Brain microvascular endothelial cell (primary cell): ENCODE data around the gene ANAPC10.

Experiments used
- DNase-seq: peaks from one replicate; pipeline ENCODE4 v3.0.0-alpha.2; 2020
- H3K27ac ChIP-seq: fragments of 250-450 bp; sonication (Bioruptor Pico); 2 replicates; pipeline ENCODE4 v1.5.1; 2020; ENCODE audit warnings: mild to moderate bottlenecking, moderate library complexity
- H3K27me3 ChIP-seq: fragments of 250-450 bp; sonication (Bioruptor Pico); replicated peaks from 2 replicates; pipeline ENCODE4 v1.5.1; 2020; ENCODE audit warnings: mild to moderate bottlenecking
- H3K36me3 ChIP-seq: fragments of 250-450 bp; sonication (Bioruptor Pico); replicated peaks from 2 replicates; pipeline ENCODE4 v1.5.1; 2020; ENCODE audit warnings: mild to moderate bottlenecking
- H3K4me3 ChIP-seq: 2 replicates; pipeline ENCODE4 v1.5.1; 2011; ENCODE audit warnings: low read depth, mild to moderate bottlenecking, control low read depth, low read length, moderate library complexity
- CTCF ChIP-seq: IDR thresholded peaks from 2 replicates; pipeline ENCODE4 v1.5.1; 2011; ENCODE audit warnings: low read depth, mild to moderate bottlenecking, moderate library complexity, low read length, control low read depth, inconsistent platforms; ENCODE audit errors: missing control alignments
- in situ Hi-C: cut with HindIII; loops from 2 replicates; pipeline ENCODE4 v1.10.0; 2017; ENCODE audit warnings: low sequenced_read_pairs, low pct_ligation_motif_present

The ANAPC10 gene

GRCh38 chr4:145061318-145061920 lies 36.6 kb downstream of the ANAPC10 start:
- DNase-seq, result no peak
- Histone ChIP-seq H3K27ac (no peak overlapping the region), H3K36me3 (no peaks in the 10 kb centered on the region), H3K27me3 (no peaks in the 10 kb centered on the region), H3K4me3 (no peak overlapping the region)
- no peak for TF ChIP-seq CTCF
- in situ Hi-C loops, result no loop called here

- DNase-seq, result no peak
- no peaks in the 10 kb centered on the region for H3K36me3 ChIP-seq
- TF ChIP-seq CTCF, result no peak
- H3K4me3 ChIP-seq, result no peak overlapping the region
- in situ Hi-C loops, result no loop called here
- H3K27me3 ChIP-seq, result no peaks in the 10 kb centered on the region
- H3K27ac ChIP-seq, result no peak overlapping the region
Measured at GRCh38 chr4:145058256-145058655, 39.7 kb downstream of the ANAPC10 start.

- Histone ChIP-seq H3K36me3 (no peaks in the 10 kb centered on the region), H3K27me3 (no peaks in the 10 kb centered on the region), H3K27ac (no peak overlapping the region), H3K4me3 (no peak overlapping the region)
- no peak for DNase-seq
- TF ChIP-seq CTCF, result no peak
- in situ Hi-C loops, result no loop called here
Measured at GRCh38 chr4:145056325-145057130, 41.5 kb downstream of the ANAPC10 start.

GRCh38 chr4:145055533-145056257 lies 42.3 kb downstream of the ANAPC10 start:
- Histone ChIP-seq H3K36me3 (no peaks in the 10 kb centered on the region), H3K27ac (no peak overlapping the region), H3K4me3 (no peak overlapping the region), H3K27me3 (no peaks in the 10 kb centered on the region)
- in situ Hi-C loops, result no loop called here
- TF ChIP-seq CTCF, result no peak
- no peak for DNase-seq

- Histone ChIP-seq H3K27me3 (no peaks in the 10 kb centered on the region), H3K36me3 (no peaks in the 10 kb centered on the region), H3K4me3 (no peak overlapping the region), H3K27ac (no peak overlapping the region)
- TF ChIP-seq CTCF, result no peak
- no peak for DNase-seq
- in situ Hi-C loops, result no loop called here
Measured at GRCh38 chr4:145049241-145049640, 48.8 kb downstream of the ANAPC10 start.
